HG03135 (cell line): Measurements from ENCODE around the gene APOL6.
"Not testable (repeated sequence)": the region's sequence is repeated elsewhere in the genome, so short reads cannot be mapped to it uniquely, and the experiment has no call there.

Source experiments
- ATAC-seq: cut with Tn5 transposase; IDR thresholded peaks from one replicate; pipeline ENCODE4 v1.9.1; 2021; ENCODE audit warnings: mild to moderate bottlenecking, moderate library complexity; ENCODE audit not compliant: unreplicated experiment

Gene APOL6

DNA sequence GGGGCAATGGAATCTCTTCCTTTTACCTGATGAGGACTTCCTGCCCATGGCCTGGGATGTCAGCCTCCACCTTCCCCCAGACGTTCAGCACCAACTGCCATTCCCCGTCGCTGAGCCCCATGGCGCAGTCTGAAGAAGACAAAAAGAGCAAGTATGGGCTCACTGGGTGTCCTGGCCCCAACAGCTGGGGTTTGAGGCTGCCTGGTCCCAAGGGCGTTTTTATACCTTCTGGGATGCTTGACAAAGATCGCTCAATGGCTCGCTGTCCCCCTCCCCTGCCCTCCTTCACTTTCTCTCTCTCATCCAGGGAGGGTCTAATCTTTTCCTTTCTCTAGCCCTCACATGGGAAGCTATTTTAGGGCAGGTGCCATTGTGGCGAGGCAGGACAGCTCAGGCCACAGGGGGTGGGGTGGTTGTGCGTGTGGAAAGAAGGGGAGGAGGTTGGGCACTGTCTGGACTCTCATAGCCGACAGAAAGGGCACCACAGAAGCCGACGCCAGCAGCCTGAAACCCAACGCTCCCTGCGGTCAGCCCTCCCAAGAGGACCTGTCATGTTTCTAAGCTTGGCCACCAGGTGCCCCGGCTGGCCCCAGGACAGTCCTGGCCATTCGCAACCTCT lies 31.0 kb upstream of the APOL6 start, which contains the start of gene MB:
MB (minus strand) TSS at position 193 of the 619 bp plus-strand sequence; CDS start at position 121, 72 bp downstream.
- no peak for ATAC-seq

DNA sequence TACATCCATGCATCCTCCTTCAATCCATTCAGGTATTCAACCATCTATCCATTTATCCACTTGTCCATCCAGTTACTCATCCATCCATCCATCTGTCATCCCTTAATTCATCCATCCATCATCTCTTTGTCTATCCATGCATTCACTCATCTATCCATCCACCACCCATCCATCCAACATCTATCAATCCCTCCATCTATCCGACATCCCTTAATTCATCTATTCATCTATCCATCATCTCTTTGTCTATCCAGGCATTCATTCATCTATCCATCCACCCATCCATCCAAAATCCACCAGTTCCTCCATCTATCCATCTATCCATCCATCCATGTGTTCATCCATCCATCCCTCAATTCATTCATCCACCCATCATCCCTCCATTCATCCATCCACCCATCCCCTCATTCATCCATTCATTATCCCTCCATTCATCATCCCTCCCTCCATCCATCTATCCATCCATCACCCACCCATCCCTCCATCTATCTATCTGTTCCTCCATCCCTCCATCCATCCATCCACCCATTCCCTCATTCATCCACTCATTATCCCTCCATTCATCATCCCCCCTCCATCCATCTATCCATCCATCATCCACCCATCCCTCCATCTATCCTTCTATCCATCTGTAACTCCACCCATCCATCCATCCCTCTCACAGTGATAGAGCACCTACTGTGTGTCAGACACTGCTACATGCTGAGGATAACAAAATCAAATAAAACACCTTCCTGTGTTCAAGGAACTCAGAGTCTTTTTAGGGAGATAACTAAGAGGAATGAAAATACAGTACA lies 29.6 kb upstream of the APOL6 start:
- ATAC-seq, result no peak

DNA sequence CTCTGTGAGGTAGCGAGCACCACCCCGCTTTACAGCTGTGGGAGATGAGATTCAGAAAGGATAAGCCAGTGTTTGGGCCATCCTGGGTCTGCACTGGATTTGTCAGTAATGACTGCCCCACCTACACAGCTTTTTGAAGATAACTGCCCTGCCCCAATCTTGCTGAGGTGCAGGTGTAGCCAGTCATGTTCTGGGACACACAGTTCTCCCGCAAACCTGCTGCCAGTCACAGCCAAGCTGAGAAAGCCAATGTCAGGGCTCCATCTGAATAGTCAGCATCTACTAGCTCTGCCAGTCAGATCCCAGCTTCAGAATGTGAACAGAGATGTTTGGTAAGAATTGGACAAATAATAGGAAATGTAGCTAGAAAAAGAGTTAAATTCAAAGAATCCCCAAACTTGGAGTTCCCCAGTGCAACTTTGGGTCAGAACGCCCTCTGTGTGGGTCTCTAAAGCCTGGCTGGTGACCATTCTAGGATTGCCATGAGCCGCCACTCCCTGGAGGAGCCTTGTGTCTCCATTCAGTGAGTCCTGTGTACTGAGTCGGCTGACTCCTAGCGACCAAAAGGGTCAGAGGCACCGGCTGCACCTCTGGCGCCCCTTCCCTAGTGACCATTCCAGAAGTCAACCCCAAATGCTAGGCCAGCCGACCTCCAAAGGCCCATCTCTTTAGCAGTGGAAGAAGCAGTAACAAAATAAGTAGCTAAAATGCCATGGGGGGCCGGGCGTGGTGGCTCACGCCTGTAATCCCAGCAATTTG lies 28.7 kb upstream of the APOL6 start:
- ATAC-seq, result no peak

DNA sequence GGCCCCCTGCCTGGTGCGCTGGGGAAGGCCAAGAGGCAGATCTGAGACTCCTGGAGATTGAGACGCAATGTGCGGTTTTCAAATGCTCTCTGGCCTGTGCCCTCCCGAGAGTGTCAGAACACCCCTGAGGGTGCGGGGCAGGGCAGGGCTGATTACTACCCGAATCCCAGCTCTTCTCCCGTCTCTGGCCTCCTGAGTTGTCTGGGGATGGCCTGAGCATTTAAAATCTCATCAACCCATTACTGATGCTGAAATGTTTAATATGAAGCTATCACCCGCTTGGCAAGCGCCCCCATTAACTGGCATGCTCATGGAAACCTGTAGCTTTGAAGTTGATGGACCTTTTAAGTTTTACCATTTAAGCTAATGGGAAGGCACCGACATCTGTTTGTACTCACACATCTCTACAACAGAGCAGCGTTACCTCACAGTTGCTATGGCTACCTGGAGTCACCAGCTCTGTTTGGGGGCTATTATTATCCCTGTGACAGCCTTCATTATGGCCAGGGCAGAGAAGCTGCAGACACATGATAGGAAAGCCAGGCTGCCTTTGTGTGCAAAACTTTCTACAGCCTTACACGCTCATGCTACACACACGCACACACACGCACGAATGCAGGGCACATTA lies 27.5 kb upstream of the APOL6 start:
- no peak for ATAC-seq

DNA sequence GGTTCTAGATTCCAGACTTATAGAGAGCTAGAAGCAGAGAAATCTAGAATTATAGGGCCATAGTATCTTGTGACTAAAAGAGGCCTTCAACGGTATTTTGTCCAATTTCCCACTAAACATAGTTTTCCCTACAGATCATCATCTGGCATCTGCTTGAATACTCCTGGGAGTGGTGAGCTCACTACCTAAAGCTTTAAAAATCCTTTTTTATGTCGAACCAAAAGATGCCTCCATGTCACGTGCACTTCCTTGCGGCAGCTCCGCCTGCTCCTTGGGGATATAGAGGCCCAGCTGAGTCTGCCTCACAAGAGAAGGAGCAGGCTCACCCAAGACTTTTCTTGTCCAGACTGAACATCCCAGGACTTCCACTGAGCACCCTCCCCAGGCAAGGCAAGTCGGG lies 26.8 kb upstream of the APOL6 start:
- no peak for ATAC-seq

DNA sequence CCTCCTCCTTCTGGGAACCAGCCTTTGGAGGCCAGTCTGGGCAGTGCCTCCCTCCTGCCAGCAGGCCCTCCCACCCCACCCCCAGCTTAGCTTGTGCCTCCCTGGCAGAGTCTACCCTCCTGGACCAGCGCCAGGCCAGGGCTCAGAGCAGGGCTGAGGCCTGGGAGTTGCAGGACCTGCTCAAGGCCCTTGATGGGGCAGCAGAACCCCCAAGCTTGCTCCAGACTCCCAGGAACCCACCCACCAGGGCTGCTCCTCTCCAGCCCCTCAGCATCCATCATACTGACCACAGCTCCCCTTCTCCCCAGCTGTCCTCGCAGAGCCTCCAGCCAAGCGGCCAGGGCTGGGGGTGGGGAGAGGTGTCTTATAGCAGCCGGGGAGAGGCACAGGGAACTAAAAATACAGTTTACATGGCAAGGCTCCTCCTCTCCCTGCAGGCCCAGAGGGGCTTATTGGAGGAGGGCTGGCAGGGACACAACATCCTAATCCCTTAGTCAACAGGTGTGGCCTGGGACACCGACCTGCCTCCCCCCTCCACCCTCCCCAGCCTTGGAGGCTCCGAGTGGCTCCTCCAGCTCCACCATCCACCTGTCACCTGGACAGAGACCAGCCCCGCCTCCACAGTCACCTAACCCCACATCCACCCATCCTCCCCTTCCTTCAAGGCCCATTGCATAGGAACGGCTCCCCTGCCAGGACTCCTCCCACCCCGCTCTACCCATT lies 25.9 kb upstream of the APOL6 start:
- no peak for ATAC-seq

DNA sequence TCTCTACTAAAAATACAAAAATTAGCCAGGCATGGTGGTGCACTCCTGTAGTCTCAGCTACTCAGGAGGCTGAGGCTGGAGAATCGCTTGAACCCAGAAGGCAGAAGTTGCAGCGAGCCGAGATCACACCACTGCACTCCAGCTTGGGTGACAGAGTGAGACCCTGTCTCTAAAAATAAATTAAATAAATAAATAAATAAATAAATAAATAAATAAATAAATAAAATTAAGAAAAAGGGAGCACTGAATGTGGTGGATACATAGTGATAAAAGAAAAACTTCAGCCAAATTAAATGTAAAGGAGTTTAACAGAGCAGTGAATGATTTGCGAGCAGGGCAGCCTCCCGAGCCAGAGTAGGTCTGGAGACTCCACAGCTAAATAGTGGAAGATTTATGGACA lies 24.4 kb upstream of the APOL6 start:
- ATAC-seq, result not testable (repeated sequence)

DNA sequence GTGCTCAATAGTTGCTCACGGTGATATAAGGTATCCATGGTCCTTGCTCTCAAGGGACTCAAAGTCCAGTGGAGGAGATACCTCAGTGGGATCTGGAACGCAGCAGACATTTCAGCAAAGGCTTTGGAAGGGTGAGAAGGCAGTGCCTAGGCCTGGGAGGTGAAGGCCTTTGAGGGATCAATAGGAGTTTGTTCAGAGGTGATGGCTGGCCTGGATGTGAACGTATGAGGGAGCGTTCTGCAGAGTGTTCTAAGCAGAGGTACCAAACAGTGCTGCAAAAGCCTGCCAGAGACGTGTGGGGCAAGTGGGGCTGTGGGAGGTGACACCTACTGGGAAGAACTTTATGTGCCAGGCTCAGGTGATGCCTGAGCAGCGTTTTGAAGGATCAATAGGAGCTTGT lies 23.7 kb upstream of the APOL6 start:
- no peak for ATAC-seq

DNA sequence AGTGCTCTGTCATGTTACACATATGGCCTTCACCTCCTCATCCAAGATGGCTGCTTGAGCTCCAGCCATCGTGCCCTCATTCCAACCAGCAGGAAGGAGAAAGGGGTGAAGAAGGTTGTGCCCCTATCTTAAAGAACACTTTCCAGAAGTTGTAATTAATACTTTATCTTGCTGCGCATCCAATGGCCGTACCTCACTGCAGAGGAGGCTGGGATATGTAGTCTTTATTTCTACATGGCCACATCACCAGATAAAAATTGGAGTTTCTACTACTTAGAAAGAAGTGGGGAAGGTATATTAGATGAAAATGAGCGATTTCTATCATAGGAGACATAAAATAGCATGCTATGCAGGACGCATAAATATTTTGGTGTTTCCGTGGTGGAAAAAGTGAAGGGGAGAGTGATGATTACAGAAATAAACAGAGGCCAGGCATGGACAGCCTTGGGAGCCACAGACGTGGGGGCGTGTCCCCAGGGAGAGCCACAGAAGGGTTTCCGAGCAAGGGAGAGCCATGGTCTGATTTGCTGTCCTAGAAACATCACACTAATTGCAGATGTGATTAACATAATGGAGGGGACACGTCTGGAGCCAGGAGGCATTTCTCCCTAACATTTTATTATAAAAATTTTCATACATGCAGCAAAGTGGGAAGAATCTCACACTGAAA lies 22.3 kb upstream of the APOL6 start:
- no peak for ATAC-seq

DNA sequence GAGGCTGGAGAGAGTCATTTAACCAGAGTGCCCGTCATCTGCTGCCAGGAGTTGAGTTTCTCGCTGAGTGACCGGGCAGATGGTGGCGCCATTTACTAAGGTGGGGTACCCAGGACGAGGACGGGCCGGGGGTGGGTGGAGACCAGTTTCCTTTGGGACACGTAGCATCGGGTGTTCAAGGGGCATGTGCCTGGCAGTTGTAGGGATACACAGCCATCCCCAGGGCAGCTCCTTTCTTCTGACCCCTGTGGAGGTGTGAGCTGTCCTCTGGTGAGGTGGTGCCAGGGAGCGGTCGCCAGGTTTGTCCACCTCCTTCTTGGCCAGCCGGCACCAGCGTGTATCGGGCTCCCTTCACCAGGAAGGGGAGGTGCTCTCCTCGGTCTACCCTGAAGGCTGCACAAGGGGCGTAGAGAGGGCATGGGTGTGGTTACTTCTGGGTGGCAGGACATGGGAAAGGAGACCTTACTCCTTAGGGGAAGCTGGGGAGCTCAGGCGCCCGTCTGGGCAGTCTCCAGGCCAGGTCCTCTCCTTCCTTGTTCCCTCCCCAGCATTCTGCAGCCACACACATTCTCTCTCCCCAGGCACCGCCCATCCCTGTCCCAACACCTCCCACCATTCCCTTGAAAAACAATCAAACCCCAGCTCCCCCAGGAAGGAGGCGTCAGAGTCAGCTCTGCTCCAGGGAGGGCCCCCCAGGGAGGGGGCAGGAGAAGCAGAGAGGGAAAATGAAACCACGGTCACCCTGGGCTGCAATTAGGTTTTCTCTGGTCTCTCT lies 20.8 kb upstream of the APOL6 start:
- no peak for ATAC-seq

DNA sequence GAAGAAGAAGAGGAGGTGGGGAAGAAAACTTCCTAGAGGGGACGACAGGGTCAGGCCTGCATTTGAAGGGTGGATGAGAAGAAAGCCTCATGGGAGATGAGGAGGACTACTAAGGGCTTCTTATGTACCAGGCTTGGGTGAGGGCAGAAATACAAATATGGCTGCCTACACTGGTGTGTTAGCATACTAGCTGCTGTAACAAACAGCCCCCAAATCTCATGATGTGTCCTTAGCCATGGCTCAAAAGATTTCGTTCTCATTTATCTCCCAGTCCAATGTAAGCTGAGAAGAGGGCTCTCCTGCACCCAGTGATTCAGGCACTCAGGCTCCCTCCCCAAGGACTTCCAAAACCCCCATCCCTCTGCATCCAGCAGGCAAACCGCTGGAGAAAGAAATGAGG lies 19.5 kb upstream of the APOL6 start:
- no peak for ATAC-seq

DNA sequence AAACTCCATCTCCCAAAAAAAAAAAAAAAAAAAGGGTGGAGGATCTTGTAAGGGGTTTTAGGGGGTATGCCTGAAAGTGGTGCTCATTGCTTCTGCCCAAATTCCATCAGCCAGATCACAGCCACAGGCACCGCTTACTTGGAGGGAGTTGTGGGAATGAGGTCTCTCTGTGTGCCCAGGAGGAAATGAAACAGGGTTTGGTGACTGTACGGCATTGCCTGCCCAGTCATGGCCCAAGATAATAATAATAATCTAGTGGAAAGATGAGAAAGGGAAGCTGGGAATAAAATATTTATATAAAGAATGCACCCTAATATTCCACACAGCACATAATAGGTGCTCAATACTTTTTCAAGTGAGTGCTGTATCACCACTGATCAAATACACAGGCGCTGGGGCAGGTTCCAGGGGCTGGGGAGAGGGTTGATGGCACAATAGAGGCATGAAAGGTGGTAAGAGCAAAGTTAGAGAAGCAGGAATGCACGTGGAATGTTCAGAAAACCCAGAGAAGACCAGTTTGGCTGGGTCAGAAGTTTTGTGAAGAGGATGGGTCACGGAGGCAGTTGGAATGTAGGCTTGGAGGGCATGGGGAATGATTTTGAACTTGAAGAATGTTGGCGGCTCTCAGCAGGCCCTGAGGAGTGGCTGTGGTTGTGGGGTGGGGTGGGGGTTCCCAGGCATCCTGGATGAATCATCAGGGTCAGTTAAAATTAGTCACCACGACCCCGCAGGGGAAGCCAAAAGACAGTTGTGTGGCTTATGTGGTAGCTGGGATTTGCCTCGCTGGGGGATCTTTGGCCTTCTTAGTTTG lies 18.6 kb upstream of the APOL6 start:
- no peak for ATAC-seq

DNA sequence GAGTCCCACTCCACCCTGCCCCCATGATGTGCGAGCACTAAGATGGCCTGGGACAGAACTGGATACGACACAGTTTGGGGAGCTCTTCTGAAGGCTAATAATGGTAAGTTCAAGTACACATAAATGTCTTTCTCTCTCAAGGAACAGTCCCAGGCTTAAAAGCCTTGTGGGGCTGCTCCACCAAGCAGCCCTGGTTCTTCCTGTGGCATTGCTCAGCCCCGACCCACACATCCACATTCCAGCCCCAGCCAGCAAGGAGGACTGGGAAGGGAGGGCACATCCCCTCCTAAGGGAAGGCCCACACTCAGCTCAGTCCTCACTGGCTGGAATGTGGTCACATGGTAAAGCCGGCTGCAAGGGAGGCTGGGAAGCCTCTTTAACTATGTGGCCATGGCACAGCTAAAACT lies 17.9 kb upstream of the APOL6 start:
- no peak for ATAC-seq

DNA sequence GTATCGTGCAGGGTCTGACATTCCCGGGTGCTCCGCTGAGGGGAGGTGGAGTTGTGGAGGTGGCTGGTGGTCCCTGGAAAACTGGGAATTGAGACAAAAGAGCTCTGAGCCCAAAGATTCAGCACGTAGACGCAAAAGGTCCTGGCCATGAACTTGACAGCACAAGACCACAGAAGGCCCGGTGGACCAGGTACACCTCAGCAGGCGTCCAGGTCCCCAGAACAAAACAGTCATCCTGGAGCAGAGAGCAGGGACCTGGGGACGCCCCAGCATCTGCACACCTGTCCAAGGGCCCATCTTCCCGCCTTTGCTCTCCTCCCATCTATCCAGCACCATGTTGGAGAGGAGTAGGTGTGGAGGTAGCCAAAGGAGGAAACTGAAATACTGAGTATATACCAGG lies 17.4 kb upstream of the APOL6 start:
- no peak for ATAC-seq

DNA sequence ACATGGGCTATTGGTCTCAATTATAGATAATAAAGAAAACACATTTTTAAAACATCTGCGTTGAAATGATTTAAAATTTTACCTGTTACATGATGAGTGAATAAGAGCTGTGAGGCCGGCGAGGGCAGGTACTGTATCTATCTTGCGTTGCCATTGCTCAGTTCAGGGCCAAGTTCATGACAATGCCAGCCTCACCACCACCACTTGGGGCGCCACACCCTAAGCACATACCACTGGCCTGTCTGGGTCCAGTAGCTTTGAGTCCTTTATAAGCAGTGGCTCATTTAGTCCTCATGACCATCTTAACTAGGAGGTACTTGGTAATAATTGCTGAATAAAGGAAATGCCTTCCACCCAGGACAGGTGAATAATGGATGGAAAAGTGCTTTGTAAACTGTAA lies 16.6 kb upstream of the APOL6 start:
- ATAC-seq, result no peak

DNA sequence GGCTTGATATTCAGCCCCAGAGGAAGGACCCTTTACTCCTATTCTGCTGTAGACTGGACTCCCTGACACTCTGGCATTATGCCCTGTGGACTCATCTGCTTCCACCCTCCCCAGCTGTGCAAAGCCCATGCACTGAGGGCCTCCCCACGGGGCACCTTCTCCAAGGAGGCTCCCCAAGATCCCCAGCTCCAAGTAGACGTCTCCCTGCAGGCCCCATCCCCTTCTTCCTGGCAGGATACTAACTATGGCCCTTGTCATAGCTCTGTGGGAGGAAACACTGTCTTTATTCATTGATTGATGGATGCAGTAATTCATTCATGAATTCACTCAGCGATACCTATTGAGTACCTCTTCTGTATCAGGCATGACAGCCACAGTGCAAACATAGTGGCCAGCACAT lies 15.3 kb upstream of the APOL6 start:
- no peak for ATAC-seq

DNA sequence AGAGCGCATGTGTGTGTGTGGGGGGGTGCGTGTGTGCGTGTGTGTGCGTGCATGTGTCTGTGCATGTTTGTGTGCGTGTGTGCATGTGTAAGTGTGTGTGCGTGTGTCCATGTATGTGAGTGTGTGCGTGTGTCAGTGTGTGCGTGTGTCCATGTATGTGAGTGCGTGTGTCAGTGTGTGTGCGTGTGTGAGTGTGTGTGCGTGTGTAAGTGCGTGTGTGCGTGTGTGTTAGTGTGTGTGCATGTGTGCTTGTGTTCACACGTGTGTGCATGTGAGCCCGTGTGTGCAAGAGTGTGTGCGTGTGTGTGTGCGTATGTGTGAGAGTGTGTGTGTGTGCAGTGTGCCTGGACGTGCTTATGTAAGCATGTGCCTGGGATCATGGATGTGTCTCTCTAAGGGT lies 14.7 kb upstream of the APOL6 start:
- no peak for ATAC-seq

DNA sequence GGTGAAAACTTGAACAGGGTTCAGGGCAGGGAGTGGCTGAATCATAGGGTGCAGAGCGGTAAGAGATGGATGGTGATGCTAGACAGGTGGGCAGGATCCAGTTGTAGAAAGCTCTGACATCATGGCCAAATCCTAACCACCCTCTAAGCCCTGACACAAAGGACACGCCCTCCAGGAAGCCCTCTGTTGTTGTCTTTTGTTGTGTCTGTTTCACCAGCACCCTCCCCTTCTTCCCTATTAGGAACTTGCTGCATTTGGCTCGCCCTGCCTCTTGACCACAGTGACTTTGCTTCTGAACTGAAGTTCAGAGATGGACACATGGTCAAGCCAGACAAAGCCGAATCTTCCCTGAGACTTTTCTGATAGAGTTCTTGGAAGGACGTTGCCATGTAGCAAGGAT lies 14.2 kb upstream of the APOL6 start:
- no peak for ATAC-seq
